Tibial artery (tissue), 4 donors: ENCODE data around the gene SLC66A2.
A peak's percentile ranks its signal among the peaks of the same experiment; 100 is the strongest.

Source experiments
- DNase-seq, 2 donors: peaks; one replicate each; pipeline ENCODE4 v3.0.0-alpha.2; 2019
- H3K27ac ChIP-seq, 2 donors: fragments of 200-600 bp; sonication (generic) in 1 of 2; 1 replicate in 1 of 2; 2 replicates in 1 of 2; pipeline ENCODE4 v1.5.1; 2018 to 2019; ENCODE audit warnings: mild to moderate bottlenecking in 1 of 2
- H3K27me3 ChIP-seq, 2 donors: fragments of 200-600 bp; sonication (generic) in 1 of 2; one replicate each; pipeline versions ENCODE4 v1.5.1 to v1.6.0; 2016 to 2019
- H3K36me3 ChIP-seq, 3 donors: fragments of 200-600 bp; sonication (generic) in 2 of 3; one replicate each; pipeline ENCODE4 v1.5.1; 2016 to 2019; ENCODE audit warnings: mild to moderate bottlenecking in 2 of 3
- H3K4me1 ChIP-seq, 4 donors: fragments of 200-600 bp; sonication (generic) in 2 of 4; 1 replicate in 3 of 4; 2 replicates in 1 of 4; pipeline ENCODE4 v1.5.1; 2016 to 2019
- H3K4me3 ChIP-seq, 2 donors: fragments of 200-600 bp; sonication (generic) in 1 of 2; 1 replicate in 1 of 2; 2 replicates in 1 of 2; pipeline ENCODE4 v1.5.1; 2018 to 2019; ENCODE audit warnings: mild to moderate bottlenecking in 2 of 2
- H3K9me3 ChIP-seq, 3 donors: fragments of 200-600 bp; sonication (generic) in 1 of 3; one replicate each; pipeline ENCODE4 v1.5.1; 2016 to 2019
- intact Hi-C: fragments of 100-400 bp; cut with DNase I; formaldehyde crosslinking; loops from one replicate; pipeline ENCODE4 v1.15.0; 2023; ENCODE audit warnings: low total_unique reads
- TF ChIP-seq, protein P1 (sequence below), 2 experiments: fragments of 200-600 bp in 1 of 2; fragments of 450-650 bp in 1 of 2; IDR thresholded peaks; one replicate each; pipeline ENCODE4 v1.5.1; 2017 to 2019; ENCODE audit warnings: antibody characterized with exemption in 2 of 2, mild to moderate bottlenecking in 1 of 2, moderate library complexity in 1 of 2

Gene SLC66A2

DNA sequence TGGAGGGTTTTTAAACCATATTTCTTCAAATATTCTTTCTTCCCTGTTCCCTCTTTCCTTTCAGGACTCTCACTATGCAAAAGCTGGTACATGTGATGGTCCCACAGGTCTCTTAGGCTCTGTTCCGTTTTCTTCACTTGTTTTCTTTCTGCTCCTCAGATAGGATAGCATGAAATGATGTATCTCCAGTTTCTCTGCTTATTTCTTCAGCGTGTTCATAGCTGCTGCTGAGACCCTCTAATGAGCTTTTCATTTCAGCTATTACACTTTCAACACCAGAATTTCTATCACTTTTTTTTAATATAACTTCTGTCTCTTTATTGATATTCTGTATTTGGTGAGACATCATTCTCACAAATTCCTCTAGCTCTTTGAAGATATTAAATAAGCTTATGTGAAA is 89.8 kb downstream of the SLC66A2 start:
- Histone ChIP-seq H3K27ac (no peak overlapping the region), H3K36me3 (no peaks in the 10 kb centered on the region), H3K9me3 (peaks cover 0 to 16% (median 9%) of the 10 kb centered on the region in 3 donors), H3K4me3 (no peak overlapping the region), H3K4me1 (peaks cover 0 to 9% (median 0%) of the 10 kb centered on the region in 4 donors), H3K27me3 (peaks cover 0 to 6% of the 10 kb centered on the region in 2 donors)
- DNase-seq: no peak
- TF ChIP-seq, protein P1, sequence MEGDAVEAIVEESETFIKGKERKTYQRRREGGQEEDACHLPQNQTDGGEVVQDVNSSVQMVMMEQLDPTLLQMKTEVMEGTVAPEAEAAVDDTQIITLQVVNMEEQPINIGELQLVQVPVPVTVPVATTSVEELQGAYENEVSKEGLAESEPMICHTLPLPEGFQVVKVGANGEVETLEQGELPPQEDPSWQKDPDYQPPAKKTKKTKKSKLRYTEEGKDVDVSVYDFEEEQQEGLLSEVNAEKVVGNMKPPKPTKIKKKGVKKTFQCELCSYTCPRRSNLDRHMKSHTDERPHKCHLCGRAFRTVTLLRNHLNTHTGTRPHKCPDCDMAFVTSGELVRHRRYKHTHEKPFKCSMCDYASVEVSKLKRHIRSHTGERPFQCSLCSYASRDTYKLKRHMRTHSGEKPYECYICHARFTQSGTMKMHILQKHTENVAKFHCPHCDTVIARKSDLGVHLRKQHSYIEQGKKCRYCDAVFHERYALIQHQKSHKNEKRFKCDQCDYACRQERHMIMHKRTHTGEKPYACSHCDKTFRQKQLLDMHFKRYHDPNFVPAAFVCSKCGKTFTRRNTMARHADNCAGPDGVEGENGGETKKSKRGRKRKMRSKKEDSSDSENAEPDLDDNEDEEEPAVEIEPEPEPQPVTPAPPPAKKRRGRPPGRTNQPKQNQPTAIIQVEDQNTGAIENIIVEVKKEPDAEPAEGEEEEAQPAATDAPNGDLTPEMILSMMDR (IDR thresholded peaks at IDR 0.05): no peak
- intact Hi-C loops: no loop called here

DNA sequence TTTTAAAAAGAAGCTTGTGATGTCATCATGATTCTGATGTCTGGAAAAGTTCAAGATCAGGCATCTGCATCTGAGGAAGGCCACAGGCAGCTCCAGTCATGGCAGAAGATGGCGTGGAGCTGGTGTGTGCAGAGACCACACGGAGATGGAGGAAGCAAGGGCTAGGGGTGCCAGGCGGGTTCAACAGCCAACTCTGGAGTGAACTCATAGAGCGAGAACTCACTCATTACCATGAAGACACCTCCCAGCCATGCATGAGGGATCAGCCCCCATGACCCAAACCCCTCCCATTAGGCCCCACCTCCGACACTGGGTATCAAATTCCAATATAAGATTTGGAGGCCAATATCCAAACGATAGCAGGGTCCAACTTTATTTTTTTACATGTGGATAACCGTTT is 92.1 kb downstream of the SLC66A2 start:
- TF ChIP-seq, protein P1 (IDR thresholded peaks at IDR 0.05): no peak
- peaks cover 0 to 16% (median 9%) of the 10 kb centered on the region in 3 donors for H3K9me3 ChIP-seq
- peak in 1 of 2 donors; percentile 37 for DNase-seq
- no peaks in the 10 kb centered on the region for H3K36me3 ChIP-seq
- intact Hi-C loops: no loop called here
- no peak overlapping the region for H3K4me3 ChIP-seq
- peaks cover 0 to 22% of the 10 kb centered on the region in 2 donors for H3K27me3 ChIP-seq
- no peak overlapping the region for H3K27ac ChIP-seq
- H3K4me1 ChIP-seq: peaks cover 0 to 13% (median 0%) of the 10 kb centered on the region in 4 donors

DNA sequence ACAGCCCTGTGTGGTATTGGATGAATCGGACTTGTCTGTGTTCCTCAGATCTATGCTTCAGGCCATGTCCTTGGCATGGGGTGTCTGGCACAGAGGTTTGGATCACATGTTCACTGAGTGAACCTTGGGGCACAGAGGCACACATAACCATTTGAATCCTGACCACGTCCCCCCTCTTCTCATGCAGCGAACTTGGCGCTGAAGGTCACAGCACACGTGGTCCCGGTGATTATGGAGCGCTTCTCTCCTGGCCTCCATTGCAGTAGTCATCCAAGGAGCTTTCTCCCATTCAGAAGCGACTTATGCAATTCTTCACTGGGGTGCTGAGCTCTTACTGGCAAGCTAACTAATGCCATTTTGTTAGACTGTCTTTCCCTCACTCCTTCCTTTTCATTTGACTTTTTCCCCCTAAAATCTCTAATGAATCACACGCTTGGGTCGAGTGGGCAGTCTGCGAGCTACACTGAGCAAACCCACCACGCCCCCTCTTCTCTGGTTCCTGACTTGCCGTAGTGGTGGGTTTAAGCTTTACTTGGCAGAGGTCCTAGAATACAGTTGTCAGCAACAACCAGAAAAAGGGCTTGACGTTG is 94.3 kb downstream of the SLC66A2 start:
- Histone ChIP-seq H3K27me3 (peaks cover 0 to 24% of the 10 kb centered on the region in 2 donors), H3K27ac (no peak overlapping the region), H3K4me3 (no peak overlapping the region), H3K9me3 (peaks cover 0 to 9% (median 6%) of the 10 kb centered on the region in 3 donors), H3K4me1 (peaks cover 0 to 13% (median 0%) of the 10 kb centered on the region in 4 donors), H3K36me3 (no peaks in the 10 kb centered on the region)
- intact Hi-C loops: no loop called here
- peak in 1 of 2 donors; percentile 34 for DNase-seq
- TF ChIP-seq, protein P1 (IDR thresholded peaks at IDR 0.05): no peak

DNA sequence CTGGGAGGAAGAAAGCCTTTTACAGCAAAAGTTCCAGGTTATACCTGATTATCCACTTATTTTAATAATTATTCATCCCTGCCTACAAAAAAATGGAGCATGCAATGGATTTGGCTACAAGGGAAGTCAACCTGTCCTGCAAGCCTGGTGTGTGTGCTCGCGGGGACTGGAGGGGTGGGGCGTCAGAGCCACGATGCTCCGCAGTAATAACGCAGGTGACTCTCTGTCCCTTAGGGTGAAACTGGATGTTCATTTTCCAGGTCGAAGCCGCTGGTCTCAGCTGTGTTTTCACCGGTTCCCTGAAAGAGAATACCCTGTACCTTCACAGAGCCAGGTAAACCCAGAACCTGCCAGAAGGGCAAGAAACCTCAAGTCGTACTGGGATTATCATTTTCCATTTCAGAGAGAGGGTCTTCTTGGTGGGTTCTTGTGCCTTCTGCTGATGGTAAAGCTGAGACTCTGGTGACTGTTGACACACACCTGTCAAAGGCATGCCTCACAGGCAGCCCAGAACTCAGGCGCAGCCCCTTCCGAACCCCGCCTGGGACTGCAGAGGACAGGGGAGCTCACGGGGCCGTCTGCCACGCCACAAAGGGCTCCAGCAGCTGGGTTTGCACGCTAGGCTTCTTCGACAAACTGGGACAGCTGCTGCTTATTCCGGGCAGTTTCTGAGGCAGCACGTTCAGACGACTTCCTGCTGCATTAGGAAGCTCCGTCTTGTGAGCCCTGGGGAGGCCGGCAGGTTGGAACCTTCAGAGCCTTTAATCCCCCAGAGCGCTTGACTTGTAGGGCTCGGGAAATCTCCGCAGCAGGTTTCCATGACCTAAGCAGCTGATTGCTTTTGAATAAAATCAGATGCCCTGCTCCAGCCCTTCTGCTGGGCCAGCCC is 95.1 kb downstream of the SLC66A2 start:
- no peak overlapping the region for H3K27ac ChIP-seq
- H3K27me3 ChIP-seq: peaks cover 0 to 24% of the 10 kb centered on the region in 2 donors
- H3K4me3 ChIP-seq: no peak overlapping the region
- H3K36me3 ChIP-seq: no peaks in the 10 kb centered on the region
- intact Hi-C loops: no loop called here
- TF ChIP-seq, protein P1 (IDR thresholded peaks at IDR 0.05): no peak
- peaks cover 0 to 13% (median 0%) of the 10 kb centered on the region in 4 donors for H3K4me1 ChIP-seq
- peaks cover 0 to 2% (median 0%) of the 10 kb centered on the region in 3 donors for H3K9me3 ChIP-seq
- DNase-seq: peak in 1 of 2 donors; percentile 35

DNA sequence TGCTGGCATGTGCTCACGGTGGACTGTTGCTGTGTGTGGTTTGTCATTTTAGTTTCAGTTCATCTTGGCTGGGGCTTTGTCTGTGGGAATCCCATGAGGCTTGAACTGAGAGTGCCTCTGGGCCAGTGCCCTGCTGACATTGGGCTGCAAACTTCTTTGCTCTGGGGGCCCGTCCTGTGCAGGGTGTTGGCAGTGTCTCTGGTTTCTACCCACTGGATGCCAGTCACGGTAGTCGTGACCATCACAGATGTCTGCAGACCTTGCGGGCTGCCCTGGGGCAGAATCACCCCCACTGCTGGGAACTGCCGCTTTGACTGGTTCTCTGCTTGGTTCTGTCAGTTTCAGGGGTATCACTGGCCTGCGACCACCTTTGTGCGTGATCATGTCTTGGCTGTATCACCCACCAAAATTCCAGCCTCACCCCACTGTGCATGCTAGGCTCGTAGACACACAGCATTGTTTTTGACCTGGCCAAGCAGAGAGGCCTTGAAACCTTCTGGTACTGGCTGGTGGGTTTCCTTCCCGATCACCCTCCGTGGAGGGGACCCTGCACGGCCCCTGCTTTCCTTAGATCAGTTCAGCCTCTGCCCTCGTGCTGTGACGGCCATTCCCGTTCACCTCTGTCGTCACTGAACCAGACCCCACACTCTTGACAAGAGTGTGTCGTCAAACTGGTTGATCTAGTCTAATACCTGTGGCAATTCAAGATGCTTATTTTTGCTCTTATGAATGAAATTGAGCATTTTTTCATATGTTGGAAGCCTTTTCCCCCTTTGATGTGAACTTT is 96.1 kb downstream of the SLC66A2 start:
- Histone ChIP-seq H3K27me3 (peaks cover 0 to 24% of the 10 kb centered on the region in 2 donors), H3K9me3 (no peaks in the 10 kb centered on the region), H3K36me3 (no peaks in the 10 kb centered on the region), H3K4me1 (peaks cover 0 to 13% (median 0%) of the 10 kb centered on the region in 4 donors), H3K27ac (no peak overlapping the region), H3K4me3 (no peak overlapping the region)
- peak in 1 of 2 donors; percentile 41 for DNase-seq
- TF ChIP-seq, protein P1 (IDR thresholded peaks at IDR 0.05): no peak
- intact Hi-C loops: no loop called here
